HG02885 (cell line): ENCODE data around the gene HDAC4.

ENCODE experiments used
- ATAC-seq: cut with Tn5 transposase; IDR thresholded peaks from one replicate; pipeline ENCODE4 v1.9.1; 2021; ENCODE audit warnings: mild to moderate bottlenecking; ENCODE audit not compliant: unreplicated experiment, poor library complexity

HDAC4 gene

GRCh38 chr2:239142296-239142695 is 258.5 kb downstream of the HDAC4 start:
- ATAC-seq = no peak

- no peak for ATAC-seq
Measured at GRCh38 chr2:239141021-239141760, 259.6 kb downstream of the HDAC4 start.

GRCh38 chr2:239140346-239141020 is 260.3 kb downstream of the HDAC4 start:
- no peak for ATAC-seq

GRCh38 chr2:239139566-239139965 is 261.3 kb downstream of the HDAC4 start:
- ATAC-seq = no peak

GRCh38 chr2:239139101-239139500 is 261.7 kb downstream of the HDAC4 start:
- no peak for ATAC-seq

- no peak for ATAC-seq
Measured at GRCh38 chr2:239138610-239139009, 262.2 kb downstream of the HDAC4 start.

- no peak for ATAC-seq
Measured at GRCh38 chr2:239137898-239138283, 262.9 kb downstream of the HDAC4 start.

- no peak for ATAC-seq
Measured at GRCh38 chr2:239137165-239137897, 263.5 kb downstream of the HDAC4 start.

- ATAC-seq = no peak
Measured at GRCh38 chr2:239136762-239137161, 264.1 kb downstream of the HDAC4 start.

- ATAC-seq = no peak
Measured at GRCh38 chr2:239136203-239136602, 264.6 kb downstream of the HDAC4 start.

GRCh38 chr2:239135531-239135930 is 265.3 kb downstream of the HDAC4 start:
- ATAC-seq = no peak

GRCh38 chr2:239133945-239134570 is 266.8 kb downstream of the HDAC4 start:
- no peak for ATAC-seq

- no peak for ATAC-seq
Measured at GRCh38 chr2:239132786-239133185, 268.0 kb downstream of the HDAC4 start.

- no peak for ATAC-seq
Measured at GRCh38 chr2:239132156-239132709, 268.6 kb downstream of the HDAC4 start.

- no peak for ATAC-seq
Measured at GRCh38 chr2:239131521-239131920, 269.3 kb downstream of the HDAC4 start.

- ATAC-seq = no peak
Measured at GRCh38 chr2:239130786-239131325, 270.0 kb downstream of the HDAC4 start.

GRCh38 chr2:239130041-239130440 is 270.8 kb downstream of the HDAC4 start:
- no peak for ATAC-seq

- no peak for ATAC-seq
Measured at GRCh38 chr2:239129147-239129920, 271.5 kb downstream of the HDAC4 start.

- no peak for ATAC-seq
Measured at GRCh38 chr2:239128706-239129105, 272.1 kb downstream of the HDAC4 start.
